Psoas muscle (tissue), 8 donors: ENCODE results near the gene DLK1. TPM values are rescaled to one million over a fixed set of nuclear protein-coding genes. Genes with fewer than 3 reads are reported as not detected.

Source experiments
- ATAC-seq, 4 donors: fragments of 200-7000 bp; cut with Tn5 transposase; one replicate each; pipeline ENCODE4 v1.9.1; 2020; ENCODE audit warnings: moderate library complexity in 3 of 4, mild to moderate bottlenecking in 2 of 4
- DNase-seq, 2 donors: peaks; one replicate each; pipeline ENCODE4 v3.0.0-alpha.2; 2020
- H3K27ac ChIP-seq: fragments of 200-600 bp; one replicate; pipeline ENCODE4 v1.8.0; 2022
- H3K27me3 ChIP-seq, 3 donors: fragments of 200-600 bp in 1 of 3; one replicate each; pipeline versions ENCODE4 v1.6.1 to v1.8.0; 2013 to 2022; ENCODE audit warnings: low read length in 2 of 3, mild to moderate bottlenecking in 2 of 3, moderate library complexity in 1 of 3; ENCODE audit not compliant: insufficient read depth in 3 of 3
- H3K36me3 ChIP-seq, 2 donors: fragments of 200-600 bp in 1 of 2; one replicate each; pipeline versions ENCODE4 v1.6.1 to v1.8.0; 2013 to 2022; ENCODE audit warnings: low read depth in 1 of 2, mild to moderate bottlenecking in 1 of 2, moderate library complexity in 1 of 2; ENCODE audit not compliant: insufficient read depth in 1 of 2
- H3K4me1 ChIP-seq: fragments of 200-600 bp; one replicate; pipeline ENCODE4 v1.8.0; 2022
- H3K4me3 ChIP-seq: fragments of 200-600 bp; one replicate; pipeline ENCODE4 v1.8.0; 2022; ENCODE audit warnings: mild to moderate bottlenecking
- H3K9me3 ChIP-seq: fragments of 200-600 bp; one replicate; pipeline ENCODE4 v1.8.0; 2022
- WGBS, 3 donors: extraction: QIAGEN DNeasy Blood & Tissue Kit; methylation state at CpG; one replicate each; pipeline versions ENCODE4 v1.1.6 to v1.1.7; 2013; 5-methylcytosine and 5-hydroxymethylcytosine counted together
- intact Hi-C, 2 donors: fragments of 100-400 bp; cut with DNase I; formaldehyde crosslinking; loops; one replicate each; pipeline versions ENCODE4 v1.11.0 to v1.14.2; 2022
- polyA plus RNA-seq, 3 donors: library from polyadenylated mRNA; stranded (reverse); fragments of 200-250 nt; gene quantifications; one replicate each; pipeline ENCODE4 v1.2.3, GENCODE V29; 2013
- total RNA-seq, 4 donors: library from RNA; stranded (reverse); fragmentation: NEBNext Ultra II Directional in 2 of 4; extraction: Animal tissue kit (Norgen Biotek cat#: 25700) in 2 of 4; gene quantifications; one replicate each; pipeline versions ENCODE4 v1.2.1 to v1.2.4, GENCODE V29; 2021 to 2023
- TF ChIP-seq, protein P1 (sequence below): fragments of 200-600 bp; IDR thresholded peaks from one replicate; pipeline ENCODE4 v1.8.0; 2022; ENCODE audit warnings: antibody characterized with exemption
- donor health status: healthy with polysubstance abuse.
- donor health status: DM: no; HTN: no; CAD: no; lungs with moderate emphysema.
- donor health status: Bipolar disorder and iron deficiency.
- donor health status: healthy.
- donor health status: DM: yes; HTN: yes; CAD: no.
- donor health status: DM: no; HTN: no; CAD: no.
- donor health status: DM: no; HTN: no; CAD: no.
- donor health status: DM: yes; HTN: yes; CAD: no.

Gene DLK1
- total and polyA plus RNA-seq, 7 donors: 2.6 to 39.9 (median 12.1) TPM

DNA sequence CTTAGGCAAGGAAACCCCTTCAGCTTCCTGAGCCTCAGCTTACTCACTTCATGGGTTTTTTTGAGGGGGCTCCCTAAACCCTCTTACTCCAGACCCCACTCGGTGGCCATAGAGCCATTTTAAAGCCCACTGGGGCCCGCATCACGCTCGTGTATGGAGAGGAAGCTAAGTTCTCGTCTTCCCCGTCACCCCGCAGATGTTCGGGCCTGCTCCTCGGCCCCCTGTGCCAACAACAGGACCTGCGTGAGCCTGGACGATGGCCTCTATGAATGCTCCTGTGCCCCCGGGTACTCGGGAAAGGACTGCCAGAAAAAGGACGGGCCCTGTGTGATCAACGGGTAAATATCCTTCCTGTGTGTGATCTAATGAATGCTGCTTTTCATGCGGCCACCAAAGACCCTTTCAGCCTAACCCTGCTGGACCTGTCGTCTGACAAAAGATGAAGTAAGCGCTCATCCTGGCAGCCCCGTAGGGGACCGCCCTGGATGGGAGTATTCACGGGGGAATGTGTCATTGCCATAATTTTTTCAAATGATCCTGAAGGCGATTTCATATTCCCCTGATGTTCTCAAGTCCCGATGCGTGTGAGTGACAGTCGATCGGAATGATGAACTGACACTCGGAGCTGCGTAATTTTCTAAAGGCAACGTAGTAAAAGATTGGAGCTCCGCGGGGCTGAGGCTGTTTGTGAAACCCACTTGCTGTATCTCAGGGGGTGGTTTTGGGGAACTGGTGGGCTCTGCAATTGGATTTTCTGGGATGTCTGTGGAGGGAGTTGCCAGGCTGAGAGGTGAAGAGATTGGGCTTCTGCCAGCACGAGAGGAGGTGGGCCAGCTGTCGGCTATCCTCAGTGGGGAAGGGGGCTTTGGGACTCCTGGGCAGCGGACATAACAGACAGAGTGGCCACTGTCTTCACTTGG, 5.4 kb downstream of the DLK1 start:
- ATAC-seq (no peak), DNase-seq (no peak)
- H3K9me3 ChIP-seq: no peaks in the 10 kb centered on the region
- intact Hi-C loops: no loop called here
- H3K36me3 ChIP-seq: no peaks in the 10 kb centered on the region
- peaks cover 0 to 59% (median 31%) of the 10 kb centered on the region in 3 donors for H3K27me3 ChIP-seq
- H3K27ac ChIP-seq: no peak overlapping the region
- 70 to 78% (median 75%) methylated on average over 34 of the region's 34 CpGs for WGBS, 3 donors
- TF ChIP-seq, protein P1, sequence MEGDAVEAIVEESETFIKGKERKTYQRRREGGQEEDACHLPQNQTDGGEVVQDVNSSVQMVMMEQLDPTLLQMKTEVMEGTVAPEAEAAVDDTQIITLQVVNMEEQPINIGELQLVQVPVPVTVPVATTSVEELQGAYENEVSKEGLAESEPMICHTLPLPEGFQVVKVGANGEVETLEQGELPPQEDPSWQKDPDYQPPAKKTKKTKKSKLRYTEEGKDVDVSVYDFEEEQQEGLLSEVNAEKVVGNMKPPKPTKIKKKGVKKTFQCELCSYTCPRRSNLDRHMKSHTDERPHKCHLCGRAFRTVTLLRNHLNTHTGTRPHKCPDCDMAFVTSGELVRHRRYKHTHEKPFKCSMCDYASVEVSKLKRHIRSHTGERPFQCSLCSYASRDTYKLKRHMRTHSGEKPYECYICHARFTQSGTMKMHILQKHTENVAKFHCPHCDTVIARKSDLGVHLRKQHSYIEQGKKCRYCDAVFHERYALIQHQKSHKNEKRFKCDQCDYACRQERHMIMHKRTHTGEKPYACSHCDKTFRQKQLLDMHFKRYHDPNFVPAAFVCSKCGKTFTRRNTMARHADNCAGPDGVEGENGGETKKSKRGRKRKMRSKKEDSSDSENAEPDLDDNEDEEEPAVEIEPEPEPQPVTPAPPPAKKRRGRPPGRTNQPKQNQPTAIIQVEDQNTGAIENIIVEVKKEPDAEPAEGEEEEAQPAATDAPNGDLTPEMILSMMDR: no peak
- no peak overlapping the region for H3K4me3 ChIP-seq
- H3K4me1 ChIP-seq: no peaks in the 10 kb centered on the region

DNA sequence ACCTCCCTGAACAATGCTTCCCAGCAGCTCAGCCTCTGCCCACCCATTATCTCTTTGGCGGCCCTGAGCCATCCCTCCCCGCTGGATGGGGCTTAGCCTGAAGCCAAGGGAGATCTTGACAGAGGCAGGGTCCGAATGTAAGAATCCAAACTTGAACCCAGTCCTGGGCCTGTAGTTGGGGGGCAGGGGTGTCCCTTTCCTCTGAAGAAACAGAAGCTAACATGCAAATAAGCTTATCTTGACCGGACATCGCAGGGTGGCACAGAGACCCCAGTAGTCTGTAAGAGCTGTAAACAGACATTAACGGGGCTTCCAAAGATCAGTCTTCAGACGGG, 6.0 kb downstream of the DLK1 start:
- intact Hi-C loops: no loop called here
- Histone ChIP-seq H3K4me3 (no peak overlapping the region), H3K36me3 (no peaks in the 10 kb centered on the region), H3K9me3 (no peaks in the 10 kb centered on the region), H3K27ac (no peak overlapping the region), H3K27me3 (peaks cover 0 to 56% (median 26%) of the 10 kb centered on the region in 3 donors), H3K4me1 (no peaks in the 10 kb centered on the region)
- TF ChIP-seq, protein P1: no peak
- no peak for ATAC-seq
- DNase-seq: no peak
- WGBS, 3 donors: 74 to 84% (median 79%) methylated on average over 7 of the region's 7 CpGs

DNA sequence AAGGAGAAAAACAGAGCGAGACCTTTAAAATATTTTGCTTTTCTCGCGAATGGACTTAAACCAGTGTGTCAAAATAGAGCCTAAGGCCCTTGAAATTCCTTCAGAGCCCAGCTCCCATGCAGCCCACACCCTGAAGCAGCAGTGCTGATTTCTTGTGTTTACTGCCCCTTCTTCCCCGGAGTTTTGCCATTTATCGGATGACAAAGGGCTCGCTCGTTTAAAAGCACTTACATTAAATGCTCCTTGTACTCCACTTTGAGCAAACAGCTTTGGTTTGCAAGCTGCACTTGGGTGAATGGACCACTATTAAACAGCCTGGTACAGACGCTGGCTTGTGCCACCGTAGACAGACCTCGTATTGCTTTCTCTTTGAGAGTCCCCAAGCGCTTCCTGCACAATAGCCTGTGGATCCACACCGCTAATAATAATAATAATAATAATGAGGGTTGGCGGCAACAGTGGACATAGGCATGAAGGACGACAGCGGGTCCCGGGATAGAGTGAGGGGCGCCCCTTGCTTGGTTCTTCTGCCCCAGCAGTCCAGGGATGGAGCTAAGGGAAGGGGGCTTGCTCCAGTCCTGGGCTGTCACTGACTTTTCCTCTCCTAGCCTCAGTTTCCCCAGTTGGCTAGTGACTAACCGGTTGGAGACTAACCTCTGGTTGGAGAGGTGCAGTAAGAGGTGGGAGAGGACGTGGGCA, 6.6 kb downstream of the DLK1 start:
- intact Hi-C loops: no loop called here
- TF ChIP-seq, protein P1: no peak
- peaks cover 0 to 53% (median 21%) of the 10 kb centered on the region in 3 donors for H3K27me3 ChIP-seq
- no peaks in the 10 kb centered on the region for H3K9me3 ChIP-seq
- 77 to 84% (median 80%) methylated on average over 19 of the region's 19 CpGs for WGBS, 3 donors
- no peak for DNase-seq
- ATAC-seq: no peak
- no peaks in the 10 kb centered on the region for H3K4me1 ChIP-seq
- no peaks in the 10 kb centered on the region for H3K36me3 ChIP-seq
- no peak overlapping the region for H3K4me3 ChIP-seq
- no peak overlapping the region for H3K27ac ChIP-seq

DNA sequence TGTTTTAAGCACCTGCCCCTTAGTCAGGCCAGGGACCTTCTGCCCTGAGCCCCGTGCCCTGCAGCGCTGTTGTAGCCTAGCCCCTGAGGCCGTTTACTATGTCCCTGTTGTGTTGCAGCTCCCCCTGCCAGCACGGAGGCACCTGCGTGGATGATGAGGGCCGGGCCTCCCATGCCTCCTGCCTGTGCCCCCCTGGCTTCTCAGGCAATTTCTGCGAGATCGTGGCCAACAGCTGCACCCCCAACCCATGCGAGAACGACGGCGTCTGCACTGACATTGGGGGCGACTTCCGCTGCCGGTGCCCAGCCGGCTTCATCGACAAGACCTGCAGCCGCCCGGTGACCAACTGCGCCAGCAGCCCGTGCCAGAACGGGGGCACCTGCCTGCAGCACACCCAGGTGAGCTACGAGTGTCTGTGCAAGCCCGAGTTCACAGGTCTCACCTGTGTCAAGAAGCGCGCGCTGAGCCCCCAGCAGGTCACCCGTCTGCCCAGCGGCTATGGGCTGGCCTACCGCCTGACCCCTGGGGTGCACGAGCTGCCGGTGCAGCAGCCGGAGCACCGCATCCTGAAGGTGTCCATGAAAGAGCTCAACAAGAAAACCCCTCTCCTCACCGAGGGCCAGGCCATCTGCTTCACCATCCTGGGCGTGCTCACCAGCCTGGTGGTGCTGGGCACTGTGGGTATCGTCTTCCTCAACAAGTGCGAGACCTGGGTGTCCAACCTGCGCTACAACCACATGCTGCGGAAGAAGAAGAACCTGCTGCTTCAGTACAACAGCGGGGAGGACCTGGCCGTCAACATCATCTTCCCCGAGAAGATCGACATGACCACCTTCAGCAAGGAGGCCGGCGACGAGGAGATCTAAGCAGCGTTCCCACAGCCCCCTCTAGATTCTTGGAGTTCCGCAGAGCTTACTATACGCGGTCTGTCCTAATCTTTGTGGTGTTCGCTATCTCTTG, 7.6 kb downstream of the DLK1 start:
- Histone ChIP-seq H3K27ac (no peak overlapping the region), H3K27me3 (peaks cover 0 to 43% (median 19%) of the 10 kb centered on the region in 3 donors), H3K4me3 (no peak overlapping the region), H3K4me1 (no peaks in the 10 kb centered on the region), H3K36me3 (no peaks in the 10 kb centered on the region), H3K9me3 (no peaks in the 10 kb centered on the region)
- ATAC-seq (no peak), DNase-seq (no peak)
- 83 to 90% (median 85%) methylated on average over 47 to 52 of the region's 52 CpGs for WGBS, 3 donors
- TF ChIP-seq, protein P1: no peak
- intact Hi-C loops: no loop called here
